HG02973 (cell line): ENCODE measurements around the gene NRN1L.
"Not testable (repeated sequence)": the region's sequence is repeated elsewhere in the genome, so short reads cannot be mapped to it uniquely, and the experiment has no call there.

Experiments used
- ATAC-seq: cut with Tn5 transposase; IDR thresholded peaks from one replicate; pipeline ENCODE4 v1.9.1; 2021; ENCODE audit warnings: moderate library complexity; ENCODE audit not compliant: unreplicated experiment

The NRN1L gene

DNA sequence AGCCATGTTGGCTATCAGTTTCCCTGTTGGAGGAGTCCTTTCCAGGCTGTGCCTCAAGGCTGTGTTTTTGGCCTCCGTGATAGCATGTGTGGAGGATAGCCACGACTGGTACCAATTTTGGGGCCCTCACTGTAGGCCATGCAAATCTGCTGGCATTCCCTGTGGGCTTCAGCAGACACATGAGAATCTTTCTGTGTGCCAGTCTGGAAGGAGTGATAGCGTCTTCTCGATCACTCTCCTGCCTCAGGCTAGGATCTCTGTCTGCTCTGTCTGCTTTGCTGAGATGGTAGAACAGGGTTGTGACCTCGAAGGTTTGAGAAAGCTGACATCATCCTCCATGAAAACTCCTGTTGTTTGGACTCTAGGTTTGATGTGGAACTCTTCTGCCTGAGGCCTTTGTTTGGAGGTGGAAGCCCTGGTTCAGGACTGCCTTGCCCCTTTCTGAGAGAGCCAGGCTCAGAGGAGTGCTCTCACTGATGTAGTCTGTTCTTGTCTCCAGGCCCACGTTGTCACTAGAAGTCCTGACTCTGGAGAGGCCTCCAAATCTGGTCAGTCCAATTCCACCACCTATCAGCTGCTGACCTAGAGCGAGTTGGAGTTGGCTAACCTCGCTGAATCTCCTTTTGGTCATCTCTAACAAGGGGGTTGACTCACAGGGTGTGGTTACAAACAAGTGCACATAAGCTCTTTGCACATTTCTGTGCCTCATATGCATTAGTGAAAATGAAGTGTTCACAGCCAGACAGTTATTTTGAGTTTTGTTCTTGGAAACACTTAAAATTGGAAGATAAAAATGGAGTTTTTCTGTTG, 23.9 kb upstream of the NRN1L start:
- no peak for ATAC-seq

DNA sequence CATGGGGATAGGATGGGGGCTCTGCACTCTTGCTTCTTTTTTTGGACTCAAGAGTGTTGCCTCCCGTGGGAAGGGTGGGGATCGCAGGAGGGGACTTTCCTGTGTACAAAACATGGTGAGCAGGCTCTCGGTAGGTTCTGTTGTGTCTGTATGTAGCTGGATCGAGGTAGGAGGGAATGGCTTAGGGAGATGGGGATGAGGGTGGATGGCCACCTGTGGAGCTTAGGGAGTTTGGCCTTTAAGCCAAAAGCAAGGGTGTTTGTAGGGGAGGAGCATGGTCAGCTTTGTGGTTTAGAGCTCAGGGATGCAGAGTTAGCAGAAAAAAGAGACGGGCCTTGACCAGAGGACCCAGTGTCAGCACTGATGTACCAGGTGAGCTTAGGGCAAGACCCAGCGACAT, 22.8 kb upstream of the NRN1L start:
- ATAC-seq = no peak

DNA sequence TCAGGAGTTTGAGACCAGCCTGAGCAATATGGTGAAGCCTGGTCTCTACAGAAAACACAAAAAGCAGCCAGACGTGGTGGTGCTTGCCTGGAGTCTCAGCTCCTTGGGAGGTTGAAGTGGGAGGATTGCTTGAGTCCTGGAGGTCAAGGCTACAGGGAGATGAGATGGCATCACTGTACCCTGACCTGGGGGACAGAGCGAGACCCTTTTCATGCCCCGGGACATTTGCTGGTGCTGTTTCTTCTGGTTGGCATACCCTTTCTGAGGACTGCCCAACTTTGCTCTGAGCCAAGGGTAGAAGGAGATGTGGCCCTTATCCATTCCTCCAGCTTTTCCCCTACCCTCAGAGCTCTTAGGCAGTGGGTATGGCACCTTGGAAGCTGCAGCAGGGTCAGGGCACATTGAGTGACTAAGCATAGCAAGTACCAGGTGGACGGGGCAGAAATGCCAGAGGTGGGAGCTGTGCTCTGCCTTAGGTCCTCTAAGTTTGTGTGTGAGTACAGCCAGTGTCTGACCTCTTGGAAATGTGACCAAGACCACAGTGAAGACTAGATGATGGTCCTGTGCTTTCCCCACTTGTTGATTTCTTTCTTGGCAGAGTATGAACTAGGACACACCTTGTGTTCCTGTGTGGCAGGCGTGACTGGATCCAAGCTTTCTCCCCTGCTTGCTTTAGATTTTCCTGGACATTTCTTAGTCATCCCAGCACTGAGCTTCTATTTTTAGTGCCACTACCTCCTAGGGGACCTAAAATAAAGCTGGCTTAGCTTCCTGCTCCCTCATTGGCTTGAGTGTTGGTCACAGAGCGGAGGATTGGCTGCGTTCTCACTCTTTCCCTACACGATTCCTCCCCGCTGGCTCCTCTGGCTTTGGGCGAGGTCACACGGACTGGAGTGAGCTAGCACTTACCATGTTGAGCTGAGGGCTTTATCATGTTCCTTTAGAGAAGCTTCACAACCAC, 21.8 kb upstream of the NRN1L start:
- no peak for ATAC-seq

DNA sequence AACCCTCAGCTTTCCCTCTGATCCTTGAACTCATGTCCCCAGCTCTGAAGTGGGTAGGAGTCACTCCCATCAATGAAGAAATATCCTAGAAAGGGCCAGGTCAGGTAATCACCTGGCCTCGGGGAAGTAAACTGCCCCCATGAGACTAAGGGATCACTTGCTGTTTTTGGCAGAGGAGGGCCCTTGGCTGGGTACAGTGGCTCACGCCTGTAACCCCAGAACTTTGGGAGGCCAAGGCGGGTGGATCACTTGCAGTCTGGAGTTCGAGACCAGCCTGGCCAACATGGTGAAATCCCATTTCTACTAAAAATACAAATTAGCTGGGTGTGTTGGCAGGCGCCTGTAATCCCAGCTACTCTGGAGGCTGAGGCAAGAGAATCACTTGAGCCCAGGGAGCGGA, 20.6 kb upstream of the NRN1L start:
- ATAC-seq = not testable (repeated sequence)

DNA sequence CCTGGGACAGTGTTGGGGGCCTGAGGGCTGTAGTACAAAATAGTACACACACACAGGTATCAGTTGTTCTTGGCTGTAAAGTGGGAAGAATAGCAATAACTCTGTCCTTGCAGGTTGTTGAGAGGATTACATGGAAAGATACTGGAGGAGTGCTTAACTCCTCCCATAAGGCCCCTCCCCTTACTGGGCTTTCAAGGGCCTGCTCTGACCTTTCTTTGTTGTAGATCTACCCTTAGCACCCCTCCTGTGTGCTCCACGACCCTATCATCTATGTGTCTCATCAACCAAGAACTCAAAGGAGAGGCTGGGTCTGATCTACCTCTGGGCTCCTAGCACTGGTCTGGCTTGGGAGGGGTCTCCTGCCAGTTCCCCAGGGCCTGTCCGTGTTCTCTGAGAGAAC, 20.1 kb upstream of the NRN1L start:
- no peak for ATAC-seq

DNA sequence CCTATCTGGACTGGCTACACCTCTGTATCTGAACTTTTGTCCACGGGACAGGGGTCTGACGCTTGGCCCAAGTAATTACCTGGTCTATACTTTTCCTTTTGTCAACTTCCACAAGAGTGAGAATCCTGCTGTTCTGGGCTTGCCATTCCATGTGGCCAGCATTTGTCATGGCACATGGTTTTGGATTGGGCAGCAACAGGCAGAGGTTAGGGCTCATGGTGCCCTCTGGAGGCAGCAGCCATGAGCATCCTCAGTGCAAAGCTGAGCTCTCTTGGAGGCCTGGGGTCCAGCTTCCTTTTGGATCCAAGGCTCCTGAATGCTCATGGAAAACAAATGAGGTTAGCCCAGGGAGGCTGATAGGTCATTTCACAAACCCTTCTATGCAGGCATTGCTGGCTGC, 19.4 kb upstream of the NRN1L start:
- ATAC-seq = no peak

DNA sequence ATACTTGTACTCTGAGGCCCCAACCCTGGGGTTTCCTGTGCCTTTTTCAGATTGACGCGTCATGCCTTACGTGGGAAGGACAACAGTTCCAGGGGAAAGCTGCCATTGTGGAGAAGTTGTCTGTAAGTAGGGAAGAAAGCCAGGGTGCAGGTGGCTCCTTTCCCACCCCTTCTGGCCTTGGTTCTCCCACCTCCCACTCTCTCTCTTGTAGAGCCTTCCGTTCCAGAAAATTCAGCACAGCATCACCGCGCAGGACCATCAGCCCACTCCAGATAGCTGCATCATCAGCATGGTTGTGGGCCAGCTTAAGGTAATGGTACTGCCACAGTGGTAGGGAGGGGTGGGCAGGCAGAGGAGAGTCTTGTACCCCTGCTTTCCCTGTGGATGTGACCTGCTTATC, 16.4 kb upstream of the NRN1L start:
- no peak for ATAC-seq

DNA sequence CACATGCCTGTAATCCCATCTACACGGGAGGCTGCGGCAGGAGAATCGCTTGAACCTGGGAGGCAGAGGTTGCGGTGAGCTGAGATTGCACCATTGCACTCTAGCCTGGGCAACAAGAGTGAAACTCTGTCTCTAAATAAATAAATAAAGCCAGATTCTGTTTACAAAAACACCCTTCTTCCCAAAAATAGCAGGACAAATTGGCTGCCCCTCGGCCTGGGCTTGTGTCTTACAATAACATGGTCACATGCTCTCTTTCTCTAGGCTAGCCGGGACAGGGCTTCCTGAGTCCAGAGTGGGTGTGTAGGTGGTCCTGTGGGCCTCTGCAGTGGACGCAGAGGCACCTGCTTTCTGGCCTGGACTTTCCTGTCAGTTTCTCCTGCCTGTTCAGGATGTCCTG, 15.0 kb upstream of the NRN1L start:
- ATAC-seq = no peak

DNA sequence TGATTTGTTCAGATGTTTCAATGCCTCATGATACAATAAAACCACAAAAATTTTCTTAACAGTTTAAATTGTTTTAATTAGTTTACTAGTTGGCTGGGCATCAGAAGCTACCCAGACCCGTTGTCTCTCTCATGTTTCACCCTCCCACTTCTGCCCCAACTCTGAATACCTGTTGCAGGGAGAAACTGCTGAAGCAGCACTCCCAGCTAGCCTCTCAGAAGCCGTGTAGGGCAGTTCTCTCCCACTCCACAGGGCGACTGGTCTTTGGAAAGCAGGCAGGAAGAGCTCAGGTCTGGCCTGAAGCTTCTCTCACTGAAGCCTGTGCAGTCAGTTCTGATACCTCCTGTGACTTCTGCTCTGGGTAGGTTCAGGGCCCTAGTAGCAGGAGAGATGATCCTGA, 13.4 kb upstream of the NRN1L start:
- no peak for ATAC-seq

DNA sequence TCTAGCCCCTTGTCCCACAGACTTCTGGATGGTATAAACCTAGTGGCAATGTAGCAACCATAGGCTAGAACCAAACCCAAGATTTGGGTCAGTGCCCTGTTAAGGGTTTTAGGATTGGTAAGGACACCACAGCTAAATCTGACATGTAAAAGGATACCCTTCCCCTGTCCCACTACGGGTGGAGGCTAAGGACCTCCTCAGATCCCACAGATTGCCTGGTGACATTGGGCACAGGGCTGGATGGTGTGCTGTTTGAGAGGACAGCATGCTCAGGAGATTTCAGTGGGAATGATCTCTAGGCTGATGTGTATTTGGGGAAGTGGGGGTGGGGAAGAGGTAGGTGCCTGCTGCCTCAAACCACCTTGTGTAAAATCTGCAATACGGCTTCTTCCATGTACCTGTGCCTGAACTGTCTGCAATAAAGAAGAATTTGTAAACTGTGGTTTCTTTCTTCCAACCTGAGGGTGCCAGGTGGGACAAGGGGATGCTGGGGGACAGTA, 12.5 kb upstream of the NRN1L start:
- no peak for ATAC-seq

DNA sequence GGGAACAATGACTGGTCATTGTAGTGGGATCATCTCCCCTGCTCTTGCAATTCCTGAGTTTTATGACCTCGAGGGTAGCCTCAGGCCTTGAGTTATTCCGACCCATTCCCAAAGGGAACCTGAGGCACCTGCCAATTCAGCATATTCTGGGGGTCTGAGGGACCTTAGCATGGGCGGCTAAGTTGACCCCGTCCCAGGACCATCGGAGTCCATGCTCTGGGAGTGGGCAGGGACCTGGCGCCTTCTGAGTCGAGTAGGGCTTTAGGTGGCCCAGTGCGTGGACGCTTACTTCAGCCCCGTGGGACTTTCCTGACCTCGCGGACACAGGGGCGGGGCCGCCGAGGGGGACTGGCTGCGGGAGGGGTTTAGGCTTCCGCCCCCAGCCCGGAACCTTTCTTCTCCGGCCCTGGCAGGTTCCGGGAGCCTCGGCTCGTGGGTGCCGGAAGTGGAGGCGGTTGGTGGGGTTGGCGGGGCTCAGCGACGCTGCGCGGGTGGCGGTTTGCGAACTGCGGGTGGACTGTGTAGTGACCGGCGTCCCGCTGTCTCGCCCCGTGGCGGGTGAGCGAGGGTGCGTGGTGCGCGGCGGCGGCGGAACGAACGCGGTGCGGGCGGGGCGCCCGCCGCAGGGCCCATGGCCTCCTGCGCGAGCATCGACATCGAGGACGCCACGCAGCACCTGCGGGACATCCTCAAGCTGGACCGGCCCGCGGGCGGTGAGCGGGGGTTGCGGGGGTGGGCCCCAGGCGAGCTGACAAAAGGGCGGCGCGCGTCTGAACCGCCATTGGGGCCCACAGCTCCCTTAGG, 11.9 kb upstream of the NRN1L start, which contains the start of gene EDC4:
Gene EDC4, plus strand, starts transcription at position 422 of the 804 bp plus-strand sequence. Its CDS starts 210 bp downstream, at position 632.
- peak; percentile 60 for ATAC-seq

DNA sequence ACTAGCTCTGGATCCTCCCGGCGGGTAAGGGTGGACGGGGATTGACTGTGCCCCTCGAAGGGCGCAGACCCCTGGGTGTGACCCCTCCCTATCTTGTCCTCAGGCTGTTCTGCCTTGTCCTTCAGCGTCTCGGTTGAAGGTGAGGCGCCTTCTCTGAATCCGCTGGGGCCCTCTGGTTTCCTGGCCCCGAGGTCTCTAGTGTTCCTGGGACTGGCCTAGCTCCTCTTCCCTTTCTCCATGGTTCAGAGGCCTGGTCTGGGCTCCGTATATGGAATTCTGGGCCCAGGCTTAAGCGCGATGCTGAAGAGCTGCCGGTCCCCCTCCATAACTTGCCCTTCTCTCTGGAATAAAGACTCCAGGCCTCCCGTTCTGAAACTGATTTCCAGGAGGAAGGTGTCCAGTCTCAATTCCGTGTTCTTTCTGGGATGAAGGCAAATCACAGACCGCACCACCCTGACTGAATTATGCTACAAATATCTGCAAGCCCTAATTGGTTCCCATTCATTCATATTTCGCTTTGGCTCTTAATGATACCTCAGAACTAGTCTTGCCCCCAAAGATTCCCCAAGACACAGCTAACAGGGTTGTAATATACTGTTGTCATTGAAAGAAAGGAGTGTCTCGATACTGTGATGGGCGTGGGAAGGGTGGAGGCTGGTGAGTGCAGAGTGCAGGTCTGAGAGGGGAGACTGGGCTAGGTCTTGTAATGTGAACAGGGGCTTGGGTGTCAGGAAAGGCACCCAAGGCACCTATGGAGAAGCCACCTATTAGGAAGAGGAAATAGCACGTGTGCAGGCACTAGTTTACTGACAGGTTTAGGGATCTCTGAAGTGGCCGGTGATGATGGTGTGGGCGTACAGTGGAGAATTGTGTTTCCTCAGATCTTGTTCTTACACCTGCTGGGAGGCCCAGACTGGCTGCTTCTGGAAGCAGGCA, 11.0 kb upstream of the NRN1L start:
- ATAC-seq = no peak

DNA sequence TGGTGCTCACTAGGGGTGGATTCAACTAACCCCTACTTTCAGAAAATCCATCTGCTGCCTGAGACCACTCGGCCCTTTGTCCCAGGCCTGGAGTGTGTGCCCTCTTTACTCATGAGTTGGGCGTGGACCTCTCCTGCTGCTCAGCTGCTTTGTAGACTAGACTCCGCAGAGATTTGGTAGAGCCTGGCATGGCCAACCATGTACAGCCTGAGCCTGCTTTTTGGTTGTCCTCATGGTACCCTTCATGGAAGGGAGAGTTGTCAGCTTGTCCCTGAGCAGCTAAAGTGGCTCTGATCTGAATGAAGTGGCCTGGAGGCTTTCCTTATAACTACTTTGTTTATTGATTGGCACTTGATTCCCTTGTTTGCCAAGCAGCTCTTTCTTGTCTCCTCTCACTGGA, 10.3 kb upstream of the NRN1L start:
- ATAC-seq = no peak

DNA sequence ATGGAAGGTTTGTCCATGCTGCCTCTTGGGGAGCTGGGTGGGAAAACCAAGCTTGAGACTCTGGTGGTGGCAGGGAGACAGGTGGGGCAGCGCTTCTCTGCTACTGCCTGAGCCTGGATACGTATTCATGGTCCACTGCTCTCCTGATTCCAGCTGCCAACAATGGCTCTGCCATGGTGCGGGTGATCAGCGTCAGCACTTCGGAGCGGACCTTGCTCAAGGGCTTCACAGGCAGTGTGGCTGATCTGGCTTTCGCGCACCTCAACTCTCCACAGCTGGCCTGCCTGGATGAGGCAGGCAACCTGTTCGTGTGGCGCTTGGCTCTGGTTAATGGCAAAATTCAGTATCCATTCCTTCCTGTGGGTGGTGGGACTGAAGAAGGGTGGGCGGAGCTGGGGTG, 7.6 kb upstream of the NRN1L start:
- no peak for ATAC-seq

DNA sequence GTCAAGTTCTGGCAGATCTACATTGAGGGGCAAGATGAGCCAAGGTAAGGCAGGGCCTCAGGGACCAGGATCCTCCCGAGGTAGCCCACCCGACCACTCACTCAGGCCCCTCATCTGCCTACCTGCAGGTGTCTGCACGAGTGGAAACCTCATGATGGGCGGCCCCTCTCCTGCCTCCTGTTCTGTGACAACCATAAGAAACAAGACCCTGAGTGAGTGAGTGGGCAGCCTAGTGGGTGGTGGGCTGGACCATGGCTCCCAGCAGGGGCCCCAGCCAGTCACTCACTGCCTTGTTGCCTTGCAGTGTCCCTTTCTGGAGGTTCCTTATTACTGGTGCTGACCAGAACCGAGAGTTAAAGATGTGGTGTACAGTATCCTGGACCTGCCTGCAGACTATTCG, 6.5 kb upstream of the NRN1L start:
- ATAC-seq = no peak

DNA sequence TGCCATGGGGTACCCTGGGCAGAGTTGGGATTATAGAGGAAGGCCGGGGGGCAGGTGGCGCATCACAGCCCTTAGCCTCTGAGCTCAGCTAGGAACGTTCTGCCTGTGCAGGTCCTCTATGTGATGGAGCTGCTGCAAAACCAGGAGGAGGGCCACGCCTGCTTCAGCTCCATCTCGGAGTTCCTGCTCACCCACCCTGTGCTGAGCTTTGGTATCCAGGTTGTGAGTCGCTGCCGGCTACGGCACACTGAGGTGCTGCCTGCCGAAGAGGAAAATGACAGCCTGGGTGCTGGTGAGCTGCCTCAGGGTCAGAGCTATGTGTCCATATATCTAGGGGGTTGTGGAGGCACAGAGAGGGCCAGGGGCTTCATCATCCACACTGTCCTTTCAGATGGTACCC, 5.8 kb upstream of the NRN1L start:
- ATAC-seq = no peak

DNA sequence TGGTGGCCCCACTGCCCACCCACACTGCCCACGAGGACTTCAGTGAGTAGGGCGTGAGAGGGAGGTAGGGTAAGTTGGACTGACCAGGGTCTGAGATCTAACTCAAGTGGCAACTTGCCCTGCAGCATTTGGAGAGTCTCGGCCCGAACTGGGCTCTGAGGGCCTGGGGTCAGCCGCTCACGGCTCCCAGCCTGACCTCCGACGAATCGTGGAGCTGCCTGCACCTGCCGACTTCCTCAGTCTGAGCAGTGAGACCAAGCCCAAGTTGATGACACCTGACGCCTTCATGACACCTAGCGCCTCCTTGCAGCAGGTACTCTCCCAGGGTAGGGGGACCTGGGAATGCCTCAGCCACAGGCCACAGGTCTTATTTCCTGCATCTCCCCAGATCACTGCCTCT, 5.2 kb upstream of the NRN1L start:
- no peak for ATAC-seq

DNA sequence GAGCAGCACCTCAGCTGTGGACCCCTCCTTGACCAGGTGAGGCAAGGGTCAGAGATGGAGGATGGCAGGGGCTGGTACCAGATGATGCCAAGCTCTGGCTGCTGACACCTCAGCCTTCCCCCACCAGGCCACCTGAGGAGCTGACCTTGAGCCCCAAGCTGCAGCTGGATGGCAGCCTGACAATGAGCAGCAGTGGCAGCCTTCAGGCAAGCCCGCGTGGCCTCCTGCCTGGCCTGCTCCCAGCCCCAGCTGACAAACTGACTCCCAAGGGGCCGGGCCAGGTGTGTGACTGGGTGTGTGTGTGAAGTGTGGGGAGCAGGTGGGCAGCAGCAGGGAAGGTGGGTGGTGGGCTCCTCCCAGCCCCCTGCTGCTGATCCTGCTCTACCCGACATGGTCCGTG, 4.7 kb upstream of the NRN1L start:
- ATAC-seq = no peak

DNA sequence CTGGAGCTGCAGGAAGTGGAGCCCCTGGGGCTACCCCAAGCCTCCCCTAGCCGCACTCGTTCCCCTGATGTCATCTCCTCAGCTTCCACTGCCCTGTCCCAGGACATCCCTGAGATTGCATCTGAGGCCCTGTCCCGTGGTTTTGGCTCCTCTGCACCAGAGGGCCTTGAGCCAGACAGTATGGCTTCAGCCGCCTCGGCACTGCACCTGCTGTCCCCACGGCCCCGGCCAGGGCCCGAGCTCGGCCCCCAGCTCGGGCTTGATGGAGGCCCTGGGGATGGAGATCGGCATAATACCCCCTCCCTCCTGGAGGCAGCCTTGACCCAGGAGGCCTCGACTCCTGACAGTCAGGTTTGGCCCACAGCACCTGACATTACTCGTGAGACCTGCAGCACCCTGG, 4.1 kb upstream of the NRN1L start:
- no peak for ATAC-seq

DNA sequence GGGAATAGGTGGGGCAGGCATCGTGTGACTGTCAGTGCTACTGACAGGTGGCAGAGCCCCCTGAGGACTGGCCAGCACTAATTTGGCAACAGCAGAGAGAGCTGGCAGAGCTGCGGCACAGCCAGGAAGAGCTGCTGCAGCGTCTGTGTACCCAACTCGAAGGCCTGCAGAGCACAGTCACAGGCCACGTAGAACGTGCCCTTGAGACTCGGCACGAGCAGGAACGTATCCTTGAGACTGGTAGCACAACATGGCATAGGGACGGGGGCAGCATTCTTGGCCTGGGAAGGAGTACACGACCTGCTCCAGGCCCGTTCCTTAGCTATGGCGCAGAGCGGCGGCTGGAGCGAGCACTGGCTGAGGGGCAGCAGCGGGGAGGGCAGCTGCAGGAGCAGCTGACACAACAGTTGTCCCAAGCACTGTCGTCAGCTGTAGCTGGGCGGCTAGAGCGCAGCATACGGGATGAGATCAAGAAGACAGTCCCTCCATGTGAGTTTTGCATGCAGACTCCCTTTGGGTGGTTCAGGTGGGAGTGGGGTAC, 3.0 kb upstream of the NRN1L start:
- ATAC-seq = no peak
